IMR-90 (cell line): Measurements from ENCODE around the gene GFPT1. TPM values are rescaled to one million over a fixed set of nuclear protein-coding genes. Genes with fewer than 3 reads are reported as not detected.

Source experiments
- ATAC-seq: fragments of 200-7000 bp; cut with Tn5 transposase; 2 replicates; pipeline ENCODE4 v1.9.1; 2020; ENCODE audit warnings: low read depth, mild to moderate bottlenecking, moderate library complexity
- BruUV-seq: library from RNA; stranded (reverse); fragments of 400-500 nt; replicated peaks from 2 replicates; lab custom pipeline; 2021; lab: Mats Ljungman, UMichigan
- CTCF ChIA-PET: fragments of 300-600 bp; formaldehyde crosslinking; extraction: SDS; loops from one replicate; lab custom pipeline; 2021; ENCODE audit warnings: antibody characterized with exemption; lab: Yijun Ruan, JAX
- POLR2A ChIA-PET: fragments of 300-600 bp; sonication (Branson Sonifier 250); formaldehyde crosslinking; loops from one replicate; lab custom pipeline; 2022; ENCODE audit warnings: antibody characterized with exemption; ENCODE audit not compliant: unreplicated experiment; lab: Charles Lee
- DNase-seq: peaks from one replicate; pipeline ENCODE4 v3.0.0; 2013
- H2AFZ ChIP-seq: replicated peaks from 2 replicates; pipeline ENCODE3; 2013; ENCODE audit warnings: low read length, mild to moderate bottlenecking; ENCODE audit not compliant: poor library complexity
- H2AK5ac ChIP-seq: 2 replicates; pipeline ENCODE4 v1.6.1; 2013; ENCODE audit warnings: low read depth, low read length, inconsistent platforms
- H2AK9ac ChIP-seq: replicated peaks from 2 replicates; pipeline ENCODE3; 2013; ENCODE audit warnings: mild to moderate bottlenecking, low read depth, low read length, moderate library complexity; ENCODE audit not compliant: poor library complexity
- H2BK120ac ChIP-seq: 2 replicates; pipeline ENCODE4 v1.6.1; 2013; ENCODE audit warnings: low read depth, low read length, inconsistent platforms
- H2BK15ac ChIP-seq: 3 replicates; pipeline ENCODE4 v1.6.1; 2013; ENCODE audit warnings: low read depth, low read length, inconsistent platforms
- H2BK20ac ChIP-seq: 2 replicates; pipeline ENCODE4 v1.6.1; 2013; ENCODE audit warnings: low read depth, mild to moderate bottlenecking, inconsistent platforms, low read length, moderate library complexity
- H2BK5ac ChIP-seq: 2 replicates; pipeline ENCODE4 v1.6.1; 2013; ENCODE audit warnings: mild to moderate bottlenecking, low read depth, low read length, inconsistent platforms; ENCODE audit not compliant: poor library complexity, severe bottlenecking
- H3K14ac ChIP-seq: replicated peaks from 2 replicates; pipeline ENCODE4 v1.6.1; 2013; ENCODE audit warnings: low read depth, low read length, inconsistent platforms
- H3K18ac ChIP-seq: 2 replicates; pipeline ENCODE4 v1.6.1; 2013; ENCODE audit warnings: low read depth, low read length, control low read depth
- H3K23ac ChIP-seq: 2 replicates; pipeline ENCODE4 v1.6.1; 2013; ENCODE audit warnings: low read depth, low read length, inconsistent platforms
- H3K27ac ChIP-seq: 2 replicates; pipeline ENCODE4 v1.5.1; 2013; ENCODE audit warnings: mild to moderate bottlenecking, control low read depth, low read length; ENCODE audit not compliant: insufficient read depth
- H3K27me3 ChIP-seq: 2 replicates; pipeline ENCODE4 v1.6.1; 2013; ENCODE audit warnings: low read length; ENCODE audit not compliant: control insufficient read depth, insufficient read depth
- H3K36me3 ChIP-seq: 2 replicates; pipeline ENCODE4 v1.6.1; 2013; ENCODE audit warnings: low read length, mixed read lengths; ENCODE audit not compliant: control insufficient read depth, insufficient read depth
- H3K4ac ChIP-seq: 2 replicates; pipeline ENCODE4 v1.6.1; 2013; ENCODE audit warnings: low read depth, low read length, inconsistent platforms
- H3K4me1 ChIP-seq: 2 replicates; pipeline ENCODE4 v1.6.1; 2013; ENCODE audit warnings: low read length, mixed read lengths; ENCODE audit not compliant: control insufficient read depth, insufficient read depth
- H3K4me2 ChIP-seq: 2 replicates; pipeline ENCODE4 v1.6.1; 2013; ENCODE audit warnings: low read depth, mild to moderate bottlenecking, control low read depth, low read length, moderate library complexity
- H3K4me3 ChIP-seq: 2 replicates; pipeline ENCODE4 v1.5.1; 2013; ENCODE audit warnings: low read depth, mild to moderate bottlenecking, control low read depth, low read length, moderate library complexity; ENCODE audit not compliant: insufficient read depth
- H3K56ac ChIP-seq: 2 replicates; pipeline ENCODE4 v1.6.1; 2013; ENCODE audit warnings: low read length, inconsistent platforms; ENCODE audit not compliant: insufficient read depth; ENCODE audit errors: extremely low read depth
- H3K79me1 ChIP-seq, 2 experiments: 2 replicates each; pipeline ENCODE4 v1.6.1; 2013; ENCODE audit warnings: low read length in 2 of 2, inconsistent platforms in 1 of 2, low read depth in 1 of 2
- H3K9ac ChIP-seq: 2 replicates; pipeline ENCODE4 v1.6.1; 2013; ENCODE audit warnings: low read depth, low read length, control low read depth
- H3K9me1 ChIP-seq: 2 replicates; pipeline ENCODE4 v1.6.1; 2013; ENCODE audit warnings: low read length, inconsistent platforms; ENCODE audit not compliant: insufficient read depth
- H3K9me3 ChIP-seq: 2 replicates; pipeline ENCODE4 v1.6.1; 2013; ENCODE audit warnings: low read length; ENCODE audit not compliant: control insufficient read depth, insufficient read depth
- H4K20me1 ChIP-seq: 2 replicates; pipeline ENCODE4 v1.6.1; 2013; ENCODE audit warnings: low read length, inconsistent platforms; ENCODE audit not compliant: insufficient read depth
- H4K5ac ChIP-seq: 2 replicates; pipeline ENCODE4 v1.6.1; 2013; ENCODE audit warnings: mild to moderate bottlenecking, low read depth, low read length, control low read depth
- H4K8ac ChIP-seq, 2 experiments: 2 replicates each; pipeline ENCODE4 v1.6.1; 2013; ENCODE audit warnings: low read depth in 2 of 2, low read length in 2 of 2, control low read depth in 1 of 2, inconsistent platforms in 1 of 2
- H4K91ac ChIP-seq: 2 replicates; pipeline ENCODE4 v1.6.1; 2013; ENCODE audit warnings: low read depth, low read length, inconsistent platforms; ENCODE audit not compliant: insufficient read depth
- BHLHE40 ChIP-seq: fragments of 150-350 bp; IDR thresholded peaks from 2 replicates; pipeline ENCODE4 v1.6.1; 2016; ENCODE audit warnings: mild to moderate bottlenecking, low read depth, low read length
- CEBPB ChIP-seq: IDR thresholded peaks from 2 replicates; pipeline ENCODE4 v1.6.1; 2012; ENCODE audit warnings: low read depth, low read length, improper control_type of control experiment
- CTCF ChIP-seq: conservative IDR thresholded peaks from 2 replicates; pipeline ENCODE4 v1.5.1; 2012; ENCODE audit warnings: mild to moderate bottlenecking, low read depth, low read length, improper control_type of control experiment
- ELK1 ChIP-seq: fragments of 150-350 bp; IDR thresholded peaks from 2 replicates; pipeline ENCODE4 v1.6.1; 2016; ENCODE audit warnings: low read depth, mild to moderate bottlenecking, low read length, moderate library complexity, borderline replicate concordance
- MAFK ChIP-seq: IDR thresholded peaks from 2 replicates; pipeline ENCODE4 v1.6.1; 2012; ENCODE audit warnings: low read depth, low read length, improper control_type of control experiment
- MAZ ChIP-seq: IDR thresholded peaks from 2 replicates; pipeline ENCODE4 v1.6.1; 2012; ENCODE audit warnings: low read depth, mild to moderate bottlenecking, low read length, improper control_type of control experiment, moderate library complexity, borderline replicate concordance
- MXI1 ChIP-seq: IDR thresholded peaks from 2 replicates; pipeline ENCODE4 v1.6.1; 2012; ENCODE audit warnings: low read depth, mild to moderate bottlenecking, low read length, moderate library complexity, borderline replicate concordance
- POLR2A ChIP-seq: IDR thresholded peaks from 2 replicates; pipeline ENCODE4 v1.6.1; 2012; ENCODE audit warnings: mild to moderate bottlenecking, low read depth, low read length
- RAD21 ChIP-seq: IDR thresholded peaks from 2 replicates; pipeline ENCODE4 v1.6.1; 2012; ENCODE audit warnings: low read length, improper control_type of control experiment
- RFX5 ChIP-seq: IDR thresholded peaks from 2 replicates; pipeline ENCODE4 v1.8.0; 2012; ENCODE audit warnings: low read depth, mild to moderate bottlenecking, low read length, moderate library complexity
- SMC3 ChIP-seq: fragments of 150-350 bp; IDR thresholded peaks from 2 replicates; pipeline ENCODE4 v1.6.1; 2016; ENCODE audit warnings: low read depth, mild to moderate bottlenecking, antibody characterized with exemption, low read length, moderate library complexity
- USF2 ChIP-seq: fragments of 150-350 bp; IDR thresholded peaks from 2 replicates; pipeline ENCODE4 v1.6.1; 2017; ENCODE audit warnings: mild to moderate bottlenecking, antibody characterized with exemption, low read length, low read depth
- WGBS, 2 experiments: methylation state at CpG; one replicate each; pipeline versions ENCODE4 v1.1.5 to v1.1.7; 2013; ENCODE audit warnings: missing lambda C conversion rate in 2 of 2; ENCODE audit not compliant: insufficient read length in 1 of 2; ENCODE audit errors: extremely low coverage in 2 of 2; 5-methylcytosine and 5-hydroxymethylcytosine counted together
- dilution Hi-C: fragments of 300-500 bp; cut with HindIII; formaldehyde crosslinking; loops from one replicate; pipeline ENCODE4 v1.14.3; 2018; ENCODE audit warnings: low sequenced_read_pairs; ENCODE audit not compliant: unreplicated experiment
- in situ Hi-C: fragments of 300-500 bp; cut with MboI; formaldehyde crosslinking; loops from 3 replicates; pipeline ENCODE4 v1.14.3; 2019; ENCODE audit warnings: low sequenced_read_pairs, inconsistent platforms, mixed read lengths
- intact Hi-C: fragments of 100-400 bp; cut with micrococcal nuclease; formaldehyde crosslinking; loops from 2 replicates; pipeline ENCODE4 v1.10.0; 2022
- polyA plus RNA-seq, 3 experiments: library from polyadenylated mRNA; depleted of rRNA; stranded (reverse); fragments of >200 nt; gene quantifications; 2 replicates each; pipeline ENCODE4 v1.2.3, GENCODE V29; 2012; ENCODE audit warnings: low replicate concordance in 1 of 3
- total RNA-seq: library from RNA; depleted of rRNA; stranded (reverse); fragments of >200 nt; gene quantifications from 2 replicates; pipeline ENCODE4 v1.2.3, GENCODE V29; 2012

GFPT1 gene
- total and polyA plus RNA-seq, 2 of the 4 experiments (the other 2 are of a cell fraction) = 23.5 to 52.9 TPM

GRCh38 chr2:69380072-69380917 lies 6.7 kb downstream of the GFPT1 start (continued):
- TF ChIP-seq MAFK = no peak
- no peak for TF ChIP-seq RAD21

GRCh38 chr2:69376403-69376802 lies 10.6 kb downstream of the GFPT1 start:
- H3K4me3 ChIP-seq = no peak overlapping the region
- H3K9ac ChIP-seq = no peak overlapping the region
- no peak overlapping the region for H3K18ac ChIP-seq
- dilution Hi-C loops (no loop called here), in situ Hi-C loops (no loop called here), intact Hi-C loops (no loop called here)
- no peak overlapping the region for H2BK120ac ChIP-seq
- no peak overlapping the region for H2AK5ac ChIP-seq
- WGBS, 2 experiments = no CpG with 5 or more reads among the region's 6 CpGs
- H4K91ac ChIP-seq = no peak overlapping the region
- BruUV-seq = no TSS peak
- no peak overlapping the region for H3K14ac ChIP-seq
- no peak overlapping the region for H3K23ac ChIP-seq
- no peaks in the 10 kb centered on the region for H3K27me3 ChIP-seq
- no peaks in the 10 kb centered on the region for H3K9me3 ChIP-seq
- H3K27ac ChIP-seq = no peak overlapping the region
- H4K5ac ChIP-seq = no peak overlapping the region
- ChIA-PET POLR2A (no interaction called here), CTCF (interaction anchor here (0.7 to 1.3 kb wide), 4 partner anchors 10 to 360 kb away, joined by 3 to 4 read pairs (median 3); no protein-coding TSS in a partner anchor)
- no peak overlapping the region for H2BK15ac ChIP-seq
- H3K56ac ChIP-seq = no peak overlapping the region
- no peaks in the 10 kb centered on the region for H3K4me1 ChIP-seq
- H3K4ac ChIP-seq = no peak overlapping the region
- peaks cover 12% of the 10 kb centered on the region for H3K9me1 ChIP-seq
- H2AFZ ChIP-seq = no peak overlapping the region
- no peak overlapping the region for H2AK9ac ChIP-seq
- H4K8ac ChIP-seq = no peak overlapping the region
- no peak overlapping the region for H2BK20ac ChIP-seq
- DNase-seq (no peak), ATAC-seq (no peak)
- no peak overlapping the region for H2BK5ac ChIP-seq
- peaks cover 15% of the 10 kb centered on the region for H3K36me3 ChIP-seq
- peaks cover 15 to 71% of the 10 kb centered on the region in 2 experiments for H3K79me1 ChIP-seq
- no peak overlapping the region for H3K4me2 ChIP-seq
- H4K20me1 ChIP-seq = peaks cover 85% of the 10 kb centered on the region
- TF ChIP-seq POLR2A = no peak
- no peak for TF ChIP-seq CTCF
- TF ChIP-seq USF2 = no peak
- no peak for TF ChIP-seq CEBPB
- TF ChIP-seq SMC3 = no peak
- TF ChIP-seq ELK1 = no peak
- TF ChIP-seq MAFK = no peak
- no peak for TF ChIP-seq RFX5
- no peak for TF ChIP-seq BHLHE40
- TF ChIP-seq RAD21 = no peak
- no peak for TF ChIP-seq MAZ
- TF ChIP-seq MXI1 = no peak
